ENCODE results near the gene C1orf232. TPM values are rescaled to one million over a fixed set of nuclear protein-coding genes. Genes with fewer than 3 reads are reported as not detected.

The C1orf232 gene
- total and polyA plus RNA-seq, 9 donors, result not detected

DNA sequence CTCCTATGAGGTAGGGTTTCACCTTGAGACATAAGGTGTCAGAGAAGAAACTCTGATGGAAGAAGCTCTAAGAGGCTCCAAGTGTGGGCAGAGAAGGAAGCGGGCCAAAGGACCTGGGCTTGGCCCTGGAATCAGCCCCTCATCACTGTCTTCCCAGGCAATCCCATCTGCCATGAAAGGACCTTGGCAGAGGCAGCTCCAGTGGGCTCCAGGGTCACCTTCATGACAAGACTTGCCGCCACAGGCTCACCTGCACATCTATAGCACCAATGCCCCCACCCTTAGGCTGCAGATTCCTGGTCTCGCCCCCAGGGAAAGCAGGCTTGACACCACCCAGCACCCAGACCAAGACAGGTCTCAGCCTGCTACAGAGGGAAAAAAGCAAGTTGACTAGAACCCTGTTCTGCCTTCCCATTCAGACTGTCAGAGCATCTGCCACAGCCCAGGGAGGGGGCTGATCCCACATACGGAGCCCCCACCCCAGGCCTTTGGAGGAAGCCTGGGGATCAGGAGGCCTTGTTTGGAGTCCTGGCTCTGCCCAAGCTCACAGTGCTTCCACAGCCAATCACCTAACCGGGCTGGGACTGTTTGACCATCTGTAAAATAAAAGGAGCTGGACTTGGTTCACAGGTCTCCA lies 10.4 kb downstream of the C1orf232 start:
- H3K27ac ChIP-seq (ENCODE audit: low read length), result no peak overlapping the region
- peaks cover 47% of the 10 kb centered on the region for H3K4me1 ChIP-seq (ENCODE audit: control insufficient read depth, insufficient read depth, low read length)
- no peaks in the 10 kb centered on the region for H3K9me3 ChIP-seq (replicated peaks; ENCODE audit: control insufficient read depth, low read depth, low read length)
- 74% methylated on average over 4 of the region's 5 CpGs for WGBS (ENCODE audit: insufficient coverage)
- DNase-seq, result no peak
- no peak overlapping the region for H3K4me3 ChIP-seq (ENCODE audit: low read length)
- H3K27me3 ChIP-seq (ENCODE audit: control insufficient read depth, insufficient read depth, low read length), result peaks cover 35% of the 10 kb centered on the region
- no peaks in the 10 kb centered on the region for H3K36me3 ChIP-seq (ENCODE audit: control insufficient read depth, insufficient read depth, low read length)

DNA sequence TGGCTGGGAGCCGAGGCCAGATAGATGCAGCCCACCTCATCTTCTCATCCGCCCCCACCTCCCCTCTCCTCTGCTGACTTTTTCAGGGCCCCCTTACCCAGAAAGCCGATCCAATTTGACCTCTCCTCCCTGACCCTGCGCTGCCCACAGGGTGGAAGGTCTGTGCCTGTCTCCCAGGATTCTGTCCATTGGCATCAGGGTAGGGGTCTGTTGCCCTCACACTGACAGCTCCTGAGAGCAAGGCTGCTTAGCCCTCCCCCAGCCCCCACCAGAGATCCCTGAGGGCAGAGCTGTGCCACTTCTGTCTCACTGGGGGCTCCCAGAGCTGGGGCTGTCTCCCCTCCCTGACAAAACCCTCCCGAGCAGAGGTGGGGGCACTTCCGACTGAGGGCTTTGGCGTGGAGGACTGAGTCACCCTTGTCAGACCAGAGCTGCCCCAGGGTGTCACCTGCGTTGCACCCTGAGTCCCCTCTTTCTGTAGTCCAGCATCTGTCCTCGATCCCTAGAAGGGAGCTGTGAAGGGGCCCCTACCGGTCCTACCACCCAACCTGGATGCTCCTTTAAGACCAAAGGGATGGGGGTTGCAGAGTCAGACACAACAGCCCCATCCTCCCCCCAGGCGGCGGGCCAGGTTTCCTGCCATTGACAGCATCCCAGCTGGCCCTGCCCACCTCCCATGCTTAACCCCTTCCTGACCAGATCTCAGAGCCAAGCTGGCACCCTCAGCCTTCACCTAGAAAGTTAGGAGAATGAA lies 12.3 kb downstream of the C1orf232 start:
- peak overlapping the region; percentile 49 for H3K27ac ChIP-seq (ENCODE audit: low read length)
- no peak for DNase-seq
- 12% methylated on average over 5 of the region's 12 CpGs for WGBS (ENCODE audit: insufficient coverage)
- peaks cover 39% of the 10 kb centered on the region for H3K4me1 ChIP-seq (ENCODE audit: control insufficient read depth, insufficient read depth, low read length)
- H3K27me3 ChIP-seq (ENCODE audit: control insufficient read depth, insufficient read depth, low read length), result peaks cover 29% of the 10 kb centered on the region
- no peak overlapping the region for H3K4me3 ChIP-seq (ENCODE audit: low read length)
- H3K9me3 ChIP-seq (replicated peaks; ENCODE audit: control insufficient read depth, low read depth, low read length), result no peaks in the 10 kb centered on the region
- no peaks in the 10 kb centered on the region for H3K36me3 ChIP-seq (ENCODE audit: control insufficient read depth, insufficient read depth, low read length)

- no peaks in the 10 kb centered on the region for H3K36me3 ChIP-seq (ENCODE audit: control insufficient read depth, insufficient read depth, low read length)
- H3K27ac ChIP-seq (ENCODE audit: low read length), result peak overlapping the region; percentile 69
- peaks cover 31% of the 10 kb centered on the region for H3K4me1 ChIP-seq (ENCODE audit: control insufficient read depth, insufficient read depth, low read length)
- peaks cover 27% of the 10 kb centered on the region for H3K27me3 ChIP-seq (ENCODE audit: control insufficient read depth, insufficient read depth, low read length)
- H3K9me3 ChIP-seq (replicated peaks; ENCODE audit: control insufficient read depth, low read depth, low read length), result no peaks in the 10 kb centered on the region
- no peak overlapping the region for H3K4me3 ChIP-seq (ENCODE audit: low read length)
- WGBS (ENCODE audit: insufficient coverage), result 33% methylated on average over 11 of the region's 21 CpGs
- no peak for DNase-seq
These were observed 13.1 kb downstream of the C1orf232 start for GRCh38 chr1:26155370-26156284.

- 20% methylated on average over 3 of the region's 9 CpGs for WGBS (ENCODE audit: insufficient coverage)
- H3K9me3 ChIP-seq (replicated peaks; ENCODE audit: control insufficient read depth, low read depth, low read length), result no peaks in the 10 kb centered on the region
- no peak overlapping the region for H3K4me3 ChIP-seq (ENCODE audit: low read length)
- H3K27me3 ChIP-seq (ENCODE audit: control insufficient read depth, insufficient read depth, low read length), result peaks cover 28% of the 10 kb centered on the region
- no peaks in the 10 kb centered on the region for H3K36me3 ChIP-seq (ENCODE audit: control insufficient read depth, insufficient read depth, low read length)
- H3K4me1 ChIP-seq (ENCODE audit: control insufficient read depth, insufficient read depth, low read length), result peaks cover 31% of the 10 kb centered on the region
- H3K27ac ChIP-seq (ENCODE audit: low read length), result no peak overlapping the region
- no peak for DNase-seq
These were observed 14.0 kb downstream of the C1orf232 start for GRCh38 chr1:26154750-26155149.

- no peak for DNase-seq
- peaks cover 28% of the 10 kb centered on the region for H3K27me3 ChIP-seq (ENCODE audit: control insufficient read depth, insufficient read depth, low read length)
- H3K27ac ChIP-seq (ENCODE audit: low read length), result no peak overlapping the region
- H3K4me3 ChIP-seq (ENCODE audit: low read length), result no peak overlapping the region
- H3K36me3 ChIP-seq (ENCODE audit: control insufficient read depth, insufficient read depth, low read length), result no peaks in the 10 kb centered on the region
- no peaks in the 10 kb centered on the region for H3K9me3 ChIP-seq (replicated peaks; ENCODE audit: control insufficient read depth, low read depth, low read length)
- WGBS (ENCODE audit: insufficient coverage), result 80% methylated on average over 2 of the region's 5 CpGs
- peaks cover 24% of the 10 kb centered on the region for H3K4me1 ChIP-seq (ENCODE audit: control insufficient read depth, insufficient read depth, low read length)
These were observed 14.7 kb downstream of the C1orf232 start for GRCh38 chr1:26153966-26154532.

GRCh38 chr1:26148887-26149286 lies 19.9 kb downstream of the C1orf232 start:
- peaks cover 13% of the 10 kb centered on the region for H3K27me3 ChIP-seq (ENCODE audit: control insufficient read depth, insufficient read depth, low read length)
- DNase-seq, result no peak
- H3K9me3 ChIP-seq (replicated peaks; ENCODE audit: control insufficient read depth, low read depth, low read length), result no peaks in the 10 kb centered on the region
- H3K4me3 ChIP-seq (ENCODE audit: low read length), result no peak overlapping the region
- no peaks in the 10 kb centered on the region for H3K36me3 ChIP-seq (ENCODE audit: control insufficient read depth, insufficient read depth, low read length)
- H3K27ac ChIP-seq (ENCODE audit: low read length), result no peak overlapping the region
- H3K4me1 ChIP-seq (ENCODE audit: control insufficient read depth, insufficient read depth, low read length), result peaks cover 5% of the 10 kb centered on the region

DNA sequence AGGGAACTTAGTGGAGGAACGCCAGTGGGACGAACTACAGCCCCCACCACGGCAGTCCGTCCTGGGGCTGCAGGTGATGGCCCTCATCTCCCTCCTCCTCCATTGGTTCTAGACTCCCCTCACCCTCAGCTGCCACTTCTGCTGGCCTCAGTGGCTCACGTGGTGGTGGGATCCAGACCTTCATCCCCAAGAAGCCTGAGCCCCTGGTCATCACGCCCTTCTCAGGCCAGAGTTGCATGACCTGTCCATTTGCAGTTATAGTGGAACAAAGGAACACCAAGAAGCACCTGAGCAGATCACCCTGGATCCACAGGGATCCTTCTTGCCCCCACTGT lies 22.8 kb downstream of the C1orf232 start:
- no peaks in the 10 kb centered on the region for H3K9me3 ChIP-seq (replicated peaks; ENCODE audit: control insufficient read depth, low read depth, low read length)
- H3K27ac ChIP-seq (ENCODE audit: low read length), result no peak overlapping the region
- H3K36me3 ChIP-seq (ENCODE audit: control insufficient read depth, insufficient read depth, low read length), result no peaks in the 10 kb centered on the region
- no peak for DNase-seq
- no peak overlapping the region for H3K4me3 ChIP-seq (ENCODE audit: low read length)
- H3K27me3 ChIP-seq (ENCODE audit: control insufficient read depth, insufficient read depth, low read length), result peaks cover 10% of the 10 kb centered on the region
- WGBS (ENCODE audit: insufficient coverage), result 63% methylated on average over 5 of the region's 6 CpGs
- H3K4me1 ChIP-seq (ENCODE audit: control insufficient read depth, insufficient read depth, low read length), result peaks cover 5% of the 10 kb centered on the region

DNA sequence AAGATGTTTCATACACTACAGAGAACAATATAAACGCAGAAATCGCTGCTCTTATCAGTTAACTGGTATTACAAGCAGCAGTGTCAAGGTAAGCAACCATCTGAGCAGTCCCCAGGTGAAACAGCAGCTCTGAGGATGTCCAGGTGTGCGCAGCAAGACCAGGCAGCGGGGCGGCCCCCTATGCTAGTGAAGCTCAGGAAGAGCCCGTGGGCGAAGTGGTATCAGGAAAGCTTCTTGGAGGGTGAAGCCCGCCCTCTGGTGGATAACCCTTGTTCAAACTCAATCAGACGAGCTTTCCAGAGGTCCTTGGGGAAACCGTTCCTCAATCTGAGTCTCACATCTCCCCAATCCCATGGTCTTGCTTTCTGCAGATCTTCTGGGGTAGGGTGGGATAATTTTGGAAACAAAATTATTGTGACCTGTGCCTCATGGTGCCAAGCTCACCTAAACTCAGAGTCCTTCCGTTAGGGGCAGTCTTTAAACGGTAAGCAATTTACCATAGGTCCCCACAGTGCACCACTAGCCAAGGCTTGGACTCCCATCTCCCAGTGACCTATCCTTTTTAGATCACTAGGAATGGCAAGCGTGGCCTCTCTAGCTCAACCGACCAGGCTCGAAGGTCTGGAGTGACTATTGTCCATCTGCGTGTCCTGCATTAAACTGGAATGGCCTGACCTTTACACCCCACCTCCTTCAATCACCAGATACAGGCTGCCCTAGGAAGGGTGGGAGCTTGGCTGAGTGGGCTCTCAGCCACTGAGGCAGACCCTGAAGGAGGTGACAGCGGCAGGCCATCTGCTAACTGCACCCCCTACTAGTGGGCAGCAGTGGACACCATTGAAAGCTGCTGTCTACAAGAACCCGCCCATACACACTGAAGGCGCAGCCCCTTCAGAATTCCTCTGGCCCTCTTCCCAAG lies 23.5 kb downstream of the C1orf232 start:
- H3K4me3 ChIP-seq (ENCODE audit: low read length), result no peak overlapping the region
- no peak overlapping the region for H3K27ac ChIP-seq (ENCODE audit: low read length)
- peaks cover 5% of the 10 kb centered on the region for H3K4me1 ChIP-seq (ENCODE audit: control insufficient read depth, insufficient read depth, low read length)
- no peaks in the 10 kb centered on the region for H3K9me3 ChIP-seq (replicated peaks; ENCODE audit: control insufficient read depth, low read depth, low read length)
- DNase-seq, result peak; percentile 85
- no peaks in the 10 kb centered on the region for H3K36me3 ChIP-seq (ENCODE audit: control insufficient read depth, insufficient read depth, low read length)
- peaks cover 8% of the 10 kb centered on the region for H3K27me3 ChIP-seq (ENCODE audit: control insufficient read depth, insufficient read depth, low read length)
- WGBS (ENCODE audit: insufficient coverage), result 24% methylated on average over 11 of the region's 19 CpGs

DNA sequence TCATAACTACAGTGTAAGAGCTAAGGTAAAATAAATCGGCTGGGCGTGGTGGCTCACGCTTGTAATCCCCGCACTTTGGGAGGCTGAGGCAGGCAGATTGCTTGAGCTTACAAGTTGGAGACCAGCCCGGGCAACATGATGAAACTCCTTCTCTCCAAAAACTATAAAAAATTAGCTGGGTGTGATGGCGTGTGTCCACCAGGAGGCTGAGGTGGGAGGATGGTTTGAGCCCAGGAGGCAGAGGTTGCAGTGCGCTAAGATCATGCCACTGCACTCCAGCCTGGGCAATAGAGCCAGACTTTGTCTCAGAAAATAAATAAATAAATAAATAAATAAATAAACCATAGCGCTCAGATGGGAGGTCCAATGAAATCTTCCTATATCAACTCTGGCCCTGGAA lies 26.6 kb downstream of the C1orf232 start:
- Histone ChIP-seq H3K27ac (ENCODE audit: low read length) (no peak overlapping the region), H3K27me3 (ENCODE audit: control insufficient read depth, insufficient read depth, low read length) (peaks cover 8% of the 10 kb centered on the region), H3K36me3 (ENCODE audit: control insufficient read depth, insufficient read depth, low read length) (no peaks in the 10 kb centered on the region), H3K4me1 (ENCODE audit: control insufficient read depth, insufficient read depth, low read length) (peaks cover 5% of the 10 kb centered on the region), H3K4me3 (ENCODE audit: low read length) (no peak overlapping the region), H3K9me3 (replicated peaks; ENCODE audit: control insufficient read depth, low read depth, low read length) (no peaks in the 10 kb centered on the region)
- no CpG with 5 or more reads among the region's 8 CpGs for WGBS (ENCODE audit: insufficient coverage)
- no peak for DNase-seq
